Kidney capillary endothelial cell (primary cell): ENCODE results near the gene SLC25A19.

Experiments
- DNase-seq: peaks from one replicate; pipeline ENCODE4 v3.0.0-alpha.2; 2018; ENCODE audit warnings: low spot score

Gene SLC25A19

GRCh38 chr17:75289115-75289831 lies at the start of gene SLC25A19:
Gene SLC25A19, minus strand, starts transcription at chr17:75289433. Its CDS starts 2,669 bp downstream, at chr17:75286764.
- DNase-seq, result peak; percentile 99

- DNase-seq, result no peak
Observed at GRCh38 chr17:75338335-75338734, 49.1 kb upstream of the SLC25A19 start.

- DNase-seq, result no peak
Observed at GRCh38 chr17:75335315-75335714, 46.1 kb upstream of the SLC25A19 start.

- no peak for DNase-seq
Observed at GRCh38 chr17:75334723-75335122, 45.5 kb upstream of the SLC25A19 start.

- no peak for DNase-seq
Observed at GRCh38 chr17:75331671-75332070, 42.4 kb upstream of the SLC25A19 start.

- no peak for DNase-seq
Observed at GRCh38 chr17:75327757-75328156, 38.5 kb upstream of the SLC25A19 start.

GRCh38 chr17:75326226-75326848 lies 37.1 kb upstream of the SLC25A19 start:
- DNase-seq, result peak; percentile 62

GRCh38 chr17:75325827-75326225 lies 36.6 kb upstream of the SLC25A19 start:
- DNase-seq, result peak; percentile 63

- DNase-seq, result no peak
Observed at GRCh38 chr17:75325348-75325747, 36.1 kb upstream of the SLC25A19 start.

- DNase-seq, result no peak
Observed at GRCh38 chr17:75321506-75321905, 32.3 kb upstream of the SLC25A19 start.

- DNase-seq, result no peak
Observed at GRCh38 chr17:75319904-75320691, 30.9 kb upstream of the SLC25A19 start.

- DNase-seq, result no peak
Observed at GRCh38 chr17:75318615-75319222, 29.5 kb upstream of the SLC25A19 start.

GRCh38 chr17:75318211-75318610 lies 29.0 kb upstream of the SLC25A19 start:
- DNase-seq, result no peak

- no peak for DNase-seq
Observed at GRCh38 chr17:75317671-75318070, 28.4 kb upstream of the SLC25A19 start.

- no peak for DNase-seq
Observed at GRCh38 chr17:75316253-75316652, 27.0 kb upstream of the SLC25A19 start.

- no peak for DNase-seq
Observed at GRCh38 chr17:75315541-75316243, 26.5 kb upstream of the SLC25A19 start.

GRCh38 chr17:75313941-75314551 lies 24.8 kb upstream of the SLC25A19 start:
- DNase-seq, result no peak

- no peak for DNase-seq
Observed at GRCh38 chr17:75308732-75309629, 19.7 kb upstream of the SLC25A19 start.

GRCh38 chr17:75307957-75308731 lies 18.9 kb upstream of the SLC25A19 start:
- no peak for DNase-seq
